ENCODE measurements around the gene DCAF11.

DNA sequence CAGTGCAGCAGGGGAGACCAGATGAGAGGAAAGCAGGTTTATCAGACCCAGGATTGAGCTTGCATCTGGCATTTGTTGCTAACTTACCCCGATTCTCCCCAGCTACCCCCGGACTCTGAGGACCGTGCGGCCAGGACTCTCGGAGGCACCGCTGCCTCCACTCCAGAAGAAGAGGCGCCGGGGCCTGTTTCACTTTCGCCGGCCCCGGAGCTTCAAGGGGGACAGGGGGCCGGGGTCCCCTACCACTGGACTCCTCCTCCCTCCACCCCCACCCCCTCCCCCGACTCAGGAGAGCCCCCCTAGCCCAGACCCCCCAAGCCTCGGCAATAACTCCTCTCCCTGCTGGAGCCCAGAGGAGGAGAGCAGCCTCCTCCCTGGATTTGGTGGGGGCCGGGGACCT lies 49.7 kb upstream of the DCAF11 start:
- TF ChIP-seq, protein P1, sequence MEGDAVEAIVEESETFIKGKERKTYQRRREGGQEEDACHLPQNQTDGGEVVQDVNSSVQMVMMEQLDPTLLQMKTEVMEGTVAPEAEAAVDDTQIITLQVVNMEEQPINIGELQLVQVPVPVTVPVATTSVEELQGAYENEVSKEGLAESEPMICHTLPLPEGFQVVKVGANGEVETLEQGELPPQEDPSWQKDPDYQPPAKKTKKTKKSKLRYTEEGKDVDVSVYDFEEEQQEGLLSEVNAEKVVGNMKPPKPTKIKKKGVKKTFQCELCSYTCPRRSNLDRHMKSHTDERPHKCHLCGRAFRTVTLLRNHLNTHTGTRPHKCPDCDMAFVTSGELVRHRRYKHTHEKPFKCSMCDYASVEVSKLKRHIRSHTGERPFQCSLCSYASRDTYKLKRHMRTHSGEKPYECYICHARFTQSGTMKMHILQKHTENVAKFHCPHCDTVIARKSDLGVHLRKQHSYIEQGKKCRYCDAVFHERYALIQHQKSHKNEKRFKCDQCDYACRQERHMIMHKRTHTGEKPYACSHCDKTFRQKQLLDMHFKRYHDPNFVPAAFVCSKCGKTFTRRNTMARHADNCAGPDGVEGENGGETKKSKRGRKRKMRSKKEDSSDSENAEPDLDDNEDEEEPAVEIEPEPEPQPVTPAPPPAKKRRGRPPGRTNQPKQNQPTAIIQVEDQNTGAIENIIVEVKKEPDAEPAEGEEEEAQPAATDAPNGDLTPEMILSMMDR (IDR thresholded peaks at IDR 0.05), result no peak
- TF ChIP-seq POLR2AphosphoS5 (IDR thresholded peaks at IDR 0.05; ENCODE audit: insufficient read depth in 1 of 2, low read depth in 1 of 2), result no peak

Measured in vagina (tissue), 2 donors.